Measurements from ENCODE around the gene GRIK3.

Gene GRIK3

DNA sequence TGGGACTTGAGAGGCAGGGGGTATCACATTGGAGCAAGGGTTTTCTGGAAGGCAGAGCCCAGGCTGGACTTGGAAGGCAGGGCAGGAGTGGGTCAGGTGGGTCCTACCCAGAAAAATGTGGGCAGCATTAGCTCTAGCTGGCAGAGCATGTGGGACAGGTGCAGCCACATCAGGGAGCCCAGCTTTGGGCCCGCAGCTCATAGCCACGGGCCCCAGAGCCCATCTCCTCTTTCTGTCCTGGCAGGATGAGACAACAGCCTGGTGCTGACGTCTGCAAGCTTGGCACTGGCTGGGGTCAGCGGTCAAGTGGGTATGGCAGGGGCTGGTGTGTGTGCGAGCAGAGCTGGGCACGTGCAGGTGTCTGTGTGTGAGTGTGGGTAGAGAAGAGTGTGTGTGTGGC, 154.7 kb downstream of the GRIK3 start:
- no peaks in the 10 kb centered on the region for H3K36me3 ChIP-seq (ENCODE audit: insufficient read depth, low read length)
- H4K20me1 ChIP-seq (ENCODE audit: insufficient read depth, low read length, poor library complexity, severe bottlenecking), result no peaks in the 10 kb centered on the region
- H2AFZ ChIP-seq (ENCODE audit: low read length), result no peak overlapping the region
- no peaks in the 10 kb centered on the region for H3K9me2 ChIP-seq (replicated peaks; ENCODE audit: low read depth, low read length)
- no peak overlapping the region for H3K9ac ChIP-seq (ENCODE audit: low read depth, low read length, poor library complexity, severe bottlenecking)
- no peaks in the 10 kb centered on the region for H3F3A ChIP-seq (ENCODE audit: low read depth)
- H3K4me3 ChIP-seq (ENCODE audit: low read length, poor library complexity, severe bottlenecking), result no peak overlapping the region
- no peaks in the 10 kb centered on the region for H3K79me2 ChIP-seq (ENCODE audit: insufficient read depth, low read length)
- H3K4me1 ChIP-seq (ENCODE audit: insufficient read depth, low read length, poor library complexity, severe bottlenecking), result no peaks in the 10 kb centered on the region
- TF ChIP-seq, protein P1, sequence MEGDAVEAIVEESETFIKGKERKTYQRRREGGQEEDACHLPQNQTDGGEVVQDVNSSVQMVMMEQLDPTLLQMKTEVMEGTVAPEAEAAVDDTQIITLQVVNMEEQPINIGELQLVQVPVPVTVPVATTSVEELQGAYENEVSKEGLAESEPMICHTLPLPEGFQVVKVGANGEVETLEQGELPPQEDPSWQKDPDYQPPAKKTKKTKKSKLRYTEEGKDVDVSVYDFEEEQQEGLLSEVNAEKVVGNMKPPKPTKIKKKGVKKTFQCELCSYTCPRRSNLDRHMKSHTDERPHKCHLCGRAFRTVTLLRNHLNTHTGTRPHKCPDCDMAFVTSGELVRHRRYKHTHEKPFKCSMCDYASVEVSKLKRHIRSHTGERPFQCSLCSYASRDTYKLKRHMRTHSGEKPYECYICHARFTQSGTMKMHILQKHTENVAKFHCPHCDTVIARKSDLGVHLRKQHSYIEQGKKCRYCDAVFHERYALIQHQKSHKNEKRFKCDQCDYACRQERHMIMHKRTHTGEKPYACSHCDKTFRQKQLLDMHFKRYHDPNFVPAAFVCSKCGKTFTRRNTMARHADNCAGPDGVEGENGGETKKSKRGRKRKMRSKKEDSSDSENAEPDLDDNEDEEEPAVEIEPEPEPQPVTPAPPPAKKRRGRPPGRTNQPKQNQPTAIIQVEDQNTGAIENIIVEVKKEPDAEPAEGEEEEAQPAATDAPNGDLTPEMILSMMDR (conservative IDR thresholded peaks at IDR 0.05; ENCODE audit: low read length), result no peak
- TF ChIP-seq EZH2phosphoT487 (IDR thresholded peaks at IDR 0.05; ENCODE audit: borderline replicate concordance), result no peak
- no peaks in the 10 kb centered on the region for H3K27me3 ChIP-seq (ENCODE audit: insufficient read depth, low read length, poor library complexity, severe bottlenecking)
- no peaks in the 10 kb centered on the region for H3K9me3 ChIP-seq (ENCODE audit: insufficient read depth, low read depth, low read length)
- H3K4me2 ChIP-seq (ENCODE audit: low read depth, low read length, poor library complexity, severe bottlenecking), result no peak overlapping the region

DNA sequence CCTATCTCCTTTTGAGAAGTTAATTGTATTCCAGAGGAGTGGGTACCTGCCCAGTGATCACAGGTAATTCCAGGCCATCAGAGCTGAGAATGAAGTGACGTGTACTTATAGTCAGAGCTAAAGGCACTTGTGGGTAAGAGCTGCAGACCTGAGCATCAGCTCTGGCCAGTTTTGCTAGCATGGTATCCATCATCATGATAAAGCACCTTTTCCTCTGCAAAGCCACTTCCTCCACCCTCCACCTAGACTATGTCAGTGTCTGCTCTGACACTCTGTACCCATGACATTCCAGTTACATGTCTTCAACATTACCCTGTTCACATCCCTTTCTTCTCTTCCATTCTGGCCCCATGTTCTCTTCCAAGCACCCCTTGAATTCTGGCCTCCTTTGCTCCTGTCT, 157.3 kb downstream of the GRIK3 start:
- H3K4me1 ChIP-seq (ENCODE audit: insufficient read depth, low read length, poor library complexity, severe bottlenecking), result no peaks in the 10 kb centered on the region

GRCh38 chr1:36874271-36875060, 159.8 kb downstream of the GRIK3 start:
- H3K9me2 ChIP-seq (replicated peaks; ENCODE audit: low read depth, low read length), result no peaks in the 10 kb centered on the region
- H3K9ac ChIP-seq (ENCODE audit: low read depth, low read length, poor library complexity, severe bottlenecking), result no peak overlapping the region
- no peaks in the 10 kb centered on the region for H4K20me1 ChIP-seq (ENCODE audit: insufficient read depth, low read length, poor library complexity, severe bottlenecking)
- H3F3A ChIP-seq (ENCODE audit: low read depth), result no peaks in the 10 kb centered on the region
- no peak overlapping the region for H3K4me3 ChIP-seq (ENCODE audit: low read length, poor library complexity, severe bottlenecking)
- no peaks in the 10 kb centered on the region for H3K4me1 ChIP-seq (ENCODE audit: insufficient read depth, low read length, poor library complexity, severe bottlenecking)
- no peak for TF ChIP-seq EZH2phosphoT487 (IDR thresholded peaks at IDR 0.05; ENCODE audit: borderline replicate concordance)
- TF ChIP-seq, protein P1 (conservative IDR thresholded peaks at IDR 0.05; ENCODE audit: low read length), result no peak
- H2AFZ ChIP-seq (ENCODE audit: low read length), result no peak overlapping the region
- H3K4me2 ChIP-seq (ENCODE audit: low read depth, low read length, poor library complexity, severe bottlenecking), result no peak overlapping the region
- H3K9me3 ChIP-seq (ENCODE audit: insufficient read depth, low read depth, low read length), result no peaks in the 10 kb centered on the region
- no peaks in the 10 kb centered on the region for H3K27me3 ChIP-seq (ENCODE audit: insufficient read depth, low read length, poor library complexity, severe bottlenecking)
- no peaks in the 10 kb centered on the region for H3K36me3 ChIP-seq (ENCODE audit: insufficient read depth, low read length)
- no peaks in the 10 kb centered on the region for H3K79me2 ChIP-seq (ENCODE audit: insufficient read depth, low read length)

More for the DNA sequence above, 157.3 kb downstream of the GRIK3 start:
- Histone ChIP-seq H4K20me1 (ENCODE audit: insufficient read depth, low read length, poor library complexity, severe bottlenecking) (no peaks in the 10 kb centered on the region), H3K4me2 (ENCODE audit: low read depth, low read length, poor library complexity, severe bottlenecking) (no peak overlapping the region), H3K79me2 (ENCODE audit: insufficient read depth, low read length) (no peaks in the 10 kb centered on the region), H3K36me3 (ENCODE audit: insufficient read depth, low read length) (no peaks in the 10 kb centered on the region), H3K9me3 (ENCODE audit: insufficient read depth, low read depth, low read length) (no peaks in the 10 kb centered on the region), H3K9ac (ENCODE audit: low read depth, low read length, poor library complexity, severe bottlenecking) (no peak overlapping the region), H3F3A (ENCODE audit: low read depth) (no peaks in the 10 kb centered on the region), H3K4me3 (ENCODE audit: low read length, poor library complexity, severe bottlenecking) (no peak overlapping the region), H3K27me3 (ENCODE audit: insufficient read depth, low read length, poor library complexity, severe bottlenecking) (no peaks in the 10 kb centered on the region), H2AFZ (ENCODE audit: low read length) (no peak overlapping the region), H3K9me2 (replicated peaks; ENCODE audit: low read depth, low read length) (no peaks in the 10 kb centered on the region)
- no peak for TF ChIP-seq EZH2phosphoT487 (IDR thresholded peaks at IDR 0.05; ENCODE audit: borderline replicate concordance)
- TF ChIP-seq, protein P1 (conservative IDR thresholded peaks at IDR 0.05; ENCODE audit: low read length), result no peak

All from Loucy (cell line).